ENCODE data around the gene AFDN.

Gene AFDN

DNA sequence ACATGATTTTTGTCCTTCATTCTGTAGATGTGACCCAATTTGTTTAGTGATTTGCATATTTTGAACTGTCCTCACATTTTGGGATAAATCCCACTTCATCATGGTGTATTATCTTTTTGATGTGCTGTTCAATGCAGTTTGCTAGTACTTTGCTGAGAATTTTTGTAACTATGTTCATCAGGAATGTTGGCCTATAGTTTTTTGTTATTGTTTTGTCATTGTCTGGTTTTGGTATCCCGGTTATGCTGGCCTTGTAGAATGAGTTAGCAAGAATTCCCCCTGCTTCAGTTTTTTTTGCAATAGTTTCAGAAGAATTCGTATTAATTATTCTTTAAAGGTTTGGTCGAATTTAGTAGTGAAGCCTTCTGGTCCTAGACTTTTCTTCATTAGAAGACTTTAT, 182.6 kb downstream of the AFDN start:
- no peak for DNase-seq

DNA sequence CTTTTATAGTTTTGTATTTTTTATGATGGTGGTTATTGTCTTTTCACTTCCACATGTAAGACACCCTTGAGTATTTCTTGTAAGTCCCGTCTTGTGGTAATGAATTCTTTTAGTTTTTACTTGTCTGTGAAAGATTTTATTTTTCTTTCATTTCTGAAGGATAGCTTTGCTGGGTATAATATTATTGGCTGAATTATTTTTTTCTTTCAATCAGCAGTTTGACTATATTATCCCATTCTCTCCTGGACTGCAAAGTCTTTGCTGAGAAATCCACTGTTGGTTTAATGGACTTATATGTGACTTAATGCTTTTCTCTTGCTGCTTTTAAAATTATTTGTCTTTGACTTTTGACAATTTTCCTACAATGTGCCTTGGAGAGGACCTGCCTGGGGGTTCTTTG, 184.6 kb downstream of the AFDN start:
- no peak for DNase-seq

DNA sequence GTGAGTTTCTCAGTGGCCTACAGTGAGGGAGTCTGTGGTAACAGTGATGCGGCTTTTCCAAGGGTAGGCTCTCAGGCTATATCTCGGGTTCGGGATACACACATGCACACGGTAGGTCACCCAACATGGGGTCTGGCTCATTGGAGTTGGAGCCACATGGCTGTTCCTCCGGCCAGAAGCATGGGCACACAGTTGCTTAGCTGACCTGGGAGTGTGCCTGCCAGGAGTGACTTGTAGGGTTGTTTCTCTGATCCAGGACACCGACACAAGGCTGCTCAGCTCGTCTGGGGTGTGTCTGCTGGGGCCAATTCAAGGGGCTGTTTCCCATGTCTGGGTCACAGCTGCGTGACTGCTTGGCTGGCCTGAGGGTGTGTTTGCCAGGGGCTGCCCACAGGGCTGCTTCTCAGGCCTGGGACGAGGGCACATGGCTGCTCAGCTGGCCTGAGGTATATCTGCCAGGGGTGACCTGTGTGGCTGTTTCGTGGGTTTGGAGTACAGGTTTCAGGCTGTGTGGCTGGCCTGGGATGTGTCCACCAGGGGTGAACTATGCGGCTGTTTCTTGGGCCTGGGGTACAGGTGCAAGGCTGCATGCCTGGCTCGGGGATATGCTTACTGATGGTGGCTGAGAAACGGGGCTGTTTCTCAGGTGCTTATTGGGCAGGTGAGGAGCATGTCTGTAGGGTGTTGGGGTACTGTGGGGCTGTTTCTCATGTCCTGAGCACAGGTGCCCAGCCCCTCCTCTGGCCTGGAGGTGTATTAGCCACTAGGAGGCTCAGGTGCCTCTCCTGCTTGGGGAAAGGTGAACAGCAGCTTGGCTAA, 185.9 kb downstream of the AFDN start:
- DNase-seq = no peak

DNA sequence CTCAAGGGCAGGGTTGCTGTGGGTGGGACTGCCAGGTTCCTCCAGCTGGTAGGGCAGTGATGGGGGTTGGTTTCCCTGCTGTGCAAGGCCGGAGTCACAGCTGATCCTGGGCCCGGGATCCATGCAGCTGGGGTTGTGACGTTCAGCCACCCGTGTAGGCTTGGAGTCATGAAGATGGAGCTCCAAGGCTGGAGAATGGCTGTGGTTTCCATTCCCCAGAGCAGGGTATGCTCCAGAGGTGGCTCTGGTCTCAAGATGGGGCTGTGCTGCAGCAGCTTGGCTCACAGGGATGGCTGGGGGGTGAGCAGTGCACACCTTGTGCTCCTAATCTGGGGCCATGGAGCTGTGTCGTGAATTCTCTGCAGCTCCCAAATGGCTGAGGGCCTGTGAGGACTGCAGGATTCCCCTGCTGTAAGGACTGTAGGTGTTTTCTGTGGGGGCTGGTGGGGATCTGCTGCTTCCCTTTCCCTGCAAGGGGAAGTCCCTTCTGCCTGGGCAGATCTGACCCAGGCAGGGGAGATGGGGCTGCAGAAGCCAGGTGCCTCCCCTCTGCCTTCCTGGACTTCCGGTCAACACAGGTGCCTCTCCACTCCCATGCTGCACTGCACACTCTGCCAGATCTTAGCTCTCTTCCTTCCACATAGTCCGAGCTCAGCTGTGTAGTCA, 186.7 kb downstream of the AFDN start:
- no peak for DNase-seq

DNA sequence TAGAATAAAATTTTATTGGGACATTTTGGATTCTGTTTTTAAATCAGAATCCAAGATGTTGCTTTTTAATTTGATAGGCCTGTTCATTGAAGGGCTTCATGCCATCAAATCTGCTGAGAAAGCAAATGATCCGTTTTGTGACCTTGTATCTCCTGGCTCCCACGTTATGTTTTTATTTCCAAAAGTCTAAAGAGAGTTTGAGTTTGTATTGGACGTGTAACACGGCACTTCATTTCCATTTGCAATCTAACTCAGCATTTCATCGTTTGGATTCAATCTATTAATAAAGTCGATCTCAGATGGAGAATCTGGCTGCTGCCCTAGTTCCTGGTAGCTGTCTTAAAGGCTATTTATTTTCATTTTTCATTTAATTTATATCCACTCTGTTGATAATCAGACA, 187.7 kb downstream of the AFDN start:
- DNase-seq = no peak

DNA sequence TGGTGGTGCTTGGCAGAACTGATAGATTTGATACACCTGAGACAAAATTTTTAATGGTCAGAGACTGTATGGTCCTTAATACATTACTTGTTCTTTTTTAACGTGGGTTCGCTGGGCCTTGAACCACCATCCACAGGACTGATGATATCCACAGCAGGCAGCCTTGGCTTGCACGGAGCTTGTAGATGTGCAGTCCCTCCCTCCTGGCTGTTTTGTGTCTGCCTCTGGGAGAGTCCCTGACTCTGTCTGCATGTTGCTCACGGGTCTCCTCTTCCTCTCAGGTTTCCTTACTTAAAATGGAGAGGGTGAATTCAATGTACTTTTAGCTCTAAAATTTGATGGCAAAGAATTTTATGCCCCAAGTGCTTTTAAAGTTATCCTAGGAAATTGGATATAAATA, 188.3 kb downstream of the AFDN start:
- DNase-seq = no peak

DNA sequence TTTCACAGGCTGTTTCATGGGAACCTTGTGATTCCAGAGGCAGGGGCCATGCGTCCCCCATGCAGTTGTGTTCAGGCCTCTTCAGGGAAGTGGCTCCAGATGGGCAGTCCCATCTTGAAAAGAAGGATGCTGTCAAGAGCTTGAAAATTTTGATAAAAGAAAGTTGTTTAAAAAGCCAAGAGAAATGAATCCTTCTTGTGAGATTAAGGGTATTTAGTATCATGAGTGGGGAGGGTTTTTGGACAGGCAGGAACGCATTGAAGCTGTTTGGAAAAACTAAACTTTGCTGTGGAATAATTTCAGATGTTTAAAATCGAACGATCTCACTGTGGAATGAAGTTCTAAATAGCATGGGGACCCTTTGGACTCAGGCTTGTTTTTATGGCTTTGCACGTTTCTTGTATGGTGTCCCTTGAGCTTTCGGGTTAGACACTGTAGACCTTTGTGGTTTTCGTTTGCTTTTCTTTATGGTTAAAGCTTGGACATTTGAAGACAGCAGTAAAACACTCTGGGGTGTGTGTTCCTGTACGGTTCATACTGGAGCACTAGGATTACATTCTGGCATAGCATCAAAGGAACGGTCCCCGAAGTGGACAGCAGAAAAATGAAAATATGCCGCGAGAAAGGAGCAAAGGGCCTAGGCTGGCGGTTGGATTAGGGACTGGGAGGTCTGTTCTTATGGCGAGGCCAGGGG, 188.9 kb downstream of the AFDN start:
- DNase-seq = no peak

DNA sequence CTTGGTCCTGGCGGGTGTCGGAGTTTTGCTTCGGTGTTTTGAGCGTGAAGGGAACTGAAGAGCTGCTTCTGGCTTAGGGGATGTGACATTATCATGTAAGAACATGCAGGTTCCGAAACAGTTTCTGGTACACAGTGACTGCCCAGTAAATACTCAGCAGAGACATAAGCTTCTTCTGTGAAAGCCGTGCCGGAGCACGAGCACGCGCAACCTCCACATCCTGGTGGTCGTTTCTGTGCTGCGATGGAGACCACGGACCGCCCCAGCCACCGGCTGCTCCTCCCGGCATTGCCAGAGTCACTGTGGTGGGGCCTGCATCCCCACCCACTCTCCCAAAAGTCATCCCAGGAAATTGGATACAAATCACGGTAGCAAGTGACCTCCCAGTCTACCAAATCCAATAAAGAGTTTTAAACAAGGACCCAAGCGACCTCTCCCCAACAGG, 189.5 kb downstream of the AFDN start:
- no peak for DNase-seq

DNA sequence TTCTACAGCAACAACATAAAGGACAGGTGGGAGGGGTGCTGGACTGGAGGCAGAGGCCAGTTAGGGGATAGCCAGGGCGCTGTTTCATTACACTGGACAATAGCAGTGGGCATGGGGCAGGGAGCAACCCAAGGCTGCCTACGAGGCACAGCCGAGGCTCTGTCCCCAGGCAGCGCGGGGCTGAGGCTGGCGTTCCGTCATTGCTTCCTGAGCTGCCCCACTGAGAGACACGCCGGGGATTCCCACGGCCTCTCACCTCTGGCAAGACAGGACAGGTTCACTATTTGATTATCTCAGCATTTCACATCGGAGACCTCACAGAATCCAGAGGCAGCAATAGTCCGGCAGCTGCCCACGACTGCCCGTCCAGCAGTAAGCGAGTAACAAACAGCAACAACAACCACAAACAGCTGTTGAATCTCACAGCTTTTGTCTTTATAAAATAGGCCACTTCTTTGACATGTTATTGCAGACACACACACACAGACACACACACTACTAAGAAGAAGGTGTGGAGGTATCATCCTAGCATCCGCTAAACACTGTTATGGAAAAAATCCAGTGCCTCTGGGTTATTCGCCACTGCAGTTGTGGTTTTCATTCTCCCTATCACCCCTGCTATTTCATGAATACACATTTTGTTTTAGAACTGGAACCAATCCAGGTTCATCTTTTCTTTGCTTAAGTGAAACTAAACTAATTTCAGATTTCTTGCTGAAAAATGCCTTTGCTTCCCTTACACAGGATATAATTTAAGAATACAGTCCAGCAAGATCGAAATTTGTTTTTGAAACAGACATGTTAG, 190.2 kb downstream of the AFDN start:
- DNase-seq = no peak

DNA sequence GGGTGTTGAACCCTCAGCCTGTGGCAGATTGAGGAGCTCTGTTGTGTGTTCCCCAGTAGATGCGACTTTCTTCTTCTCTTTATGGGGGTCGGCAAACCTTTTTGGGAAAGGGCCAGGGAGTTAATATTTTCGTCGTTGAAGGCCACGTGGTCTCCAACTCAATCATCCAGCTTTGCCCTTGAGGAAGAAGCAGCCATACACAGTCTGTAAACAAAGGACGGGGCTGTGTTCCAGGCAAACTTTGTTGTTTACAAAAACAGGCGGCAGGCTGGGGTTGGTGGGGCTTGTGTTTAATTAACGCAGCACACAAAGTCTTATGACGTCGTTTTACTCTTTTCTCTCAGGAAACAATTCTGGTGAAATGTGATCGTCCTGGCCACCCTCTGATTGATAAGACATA, 190.9 kb downstream of the AFDN start:
- no peak for DNase-seq

DNA sequence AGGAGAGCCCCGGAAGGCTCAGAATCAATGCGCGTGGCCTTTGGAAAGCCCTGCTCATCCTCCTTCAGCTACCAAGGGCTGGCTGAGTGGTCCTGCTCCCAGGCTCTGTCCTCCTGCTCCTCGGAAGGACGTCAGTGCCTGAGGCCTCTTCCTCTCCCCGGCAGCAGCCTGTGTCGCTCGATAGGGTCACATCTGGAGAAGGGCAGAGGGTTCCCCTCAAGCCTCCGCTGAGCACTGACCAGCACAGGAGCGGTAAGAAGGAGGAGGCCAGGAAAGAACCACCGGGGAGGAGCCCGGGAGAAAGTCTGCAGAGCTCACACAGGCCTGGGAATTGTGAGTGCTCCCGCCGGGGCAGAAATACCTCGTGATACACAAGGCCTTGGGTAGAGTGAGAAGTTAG, 192.0 kb downstream of the AFDN start:
- DNase-seq = no peak

DNA sequence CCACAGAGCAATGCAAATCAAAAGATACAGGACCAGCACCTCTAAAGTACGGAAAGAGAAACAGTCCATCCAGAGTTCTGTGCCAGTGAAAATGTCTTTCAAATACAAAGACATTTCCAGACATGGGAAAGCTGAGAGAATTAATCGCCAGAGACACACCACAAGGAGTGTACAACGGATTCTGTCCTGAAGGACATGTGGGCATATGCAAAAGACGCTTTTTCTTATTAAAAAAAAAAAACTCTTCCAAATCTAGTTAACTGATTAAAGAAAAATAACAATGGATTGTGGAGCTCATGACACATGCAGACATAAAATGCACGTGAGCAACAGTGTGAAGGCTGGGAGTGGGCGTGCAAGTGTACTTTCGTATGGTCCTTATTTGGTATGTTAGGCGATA, 193.5 kb downstream of the AFDN start:
- DNase-seq = no peak

DNA sequence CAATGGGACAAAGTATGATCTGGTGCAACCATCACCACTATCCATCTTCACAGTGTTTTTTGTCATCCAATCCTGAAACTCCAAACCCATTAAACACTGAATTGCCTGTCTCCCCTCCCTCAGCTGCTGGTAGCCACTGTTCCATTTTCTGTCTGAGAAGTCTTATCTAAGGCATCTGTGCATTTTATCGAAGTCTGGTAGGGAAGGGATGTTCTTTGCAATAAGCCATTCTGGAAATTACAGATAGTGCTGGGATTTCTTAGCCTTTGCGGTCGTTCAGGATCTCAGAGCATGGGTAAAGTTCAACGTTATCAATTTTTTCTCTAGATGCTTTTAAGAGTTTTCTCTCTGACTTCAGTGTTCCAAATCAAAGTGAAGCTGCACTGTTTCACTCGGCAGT, 194.9 kb downstream of the AFDN start:
- DNase-seq = no peak
